Activated T-cell treated with anti-CD3 and anti-CD28 coated beads, Interleukin-2, amount 50 U/mL, for 48 hours (primary cell): ENCODE data around the gene ALAS2.
A peak's percentile ranks its signal among the peaks of the same experiment; 100 is the strongest.
"Not testable (repeated sequence)": the region's sequence is repeated elsewhere in the genome, so short reads cannot be mapped to it uniquely, and the experiment has no call there.

ENCODE experiments used
- DNase-seq, 2 experiments: peaks; one replicate each; pipeline ENCODE4 v3.0.0-alpha.2; 2020

The ALAS2 gene

GRCh38 chrX:55004231-55004630 lies 26.5 kb downstream of the ALAS2 start:
- DNase-seq, result no peak

- DNase-seq, result peak; percentile 84 to 88
These were observed 30.8 kb downstream of the ALAS2 start, which contains the start of gene APEX2 for GRCh38 chrX:54999717-55000598. Gene APEX2, plus strand, starts transcription at chrX:55000363. Its CDS starts 60 bp downstream, at chrX:55000423.

GRCh38 chrX:54995621-54996020 lies 35.2 kb downstream of the ALAS2 start:
- DNase-seq, result no peak

GRCh38 chrX:54994668-54995351 lies 36.0 kb downstream of the ALAS2 start:
- DNase-seq, result no peak

- no peak for DNase-seq
These were observed 36.7 kb downstream of the ALAS2 start, which contains the start of gene PFKFB1 for GRCh38 chrX:54994099-54994498. Gene PFKFB1, minus strand, starts transcription at chrX:54994188. Its CDS starts 181 bp downstream, at chrX:54994007.

GRCh38 chrX:54992911-54993622 lies 37.7 kb downstream of the ALAS2 start:
- no peak for DNase-seq

GRCh38 chrX:54991706-54992105 lies 39.1 kb downstream of the ALAS2 start:
- DNase-seq, result no peak

- DNase-seq, result not testable (repeated sequence)
These were observed 47.5 kb downstream of the ALAS2 start for GRCh38 chrX:54983306-54983705.

- DNase-seq, result no peak
These were observed 50.4 kb downstream of the ALAS2 start for GRCh38 chrX:54980334-54980733.

GRCh38 chrX:54979432-54979831 lies 51.3 kb downstream of the ALAS2 start:
- DNase-seq, result no peak

GRCh38 chrX:54978448-54978847 lies 52.3 kb downstream of the ALAS2 start:
- DNase-seq, result no peak

- no peak for DNase-seq
These were observed 53.4 kb downstream of the ALAS2 start for GRCh38 chrX:54977387-54977786.

- no peak for DNase-seq
These were observed 65.8 kb downstream of the ALAS2 start for GRCh38 chrX:54964766-54965497.

- DNase-seq, result no peak
These were observed 69.0 kb downstream of the ALAS2 start for GRCh38 chrX:54961750-54962149.
